K562 (cell line): ENCODE results near the gene PGPEP1. TPM values are rescaled to one million over a fixed set of nuclear protein-coding genes. Genes with fewer than 3 reads are reported as not detected.

Experiments used
- CHD2 ChIP-seq: IDR thresholded peaks from 2 replicates; pipeline ENCODE4 v1.6.1; 2011; ENCODE audit warnings: low read depth, low read length
- CREB1 ChIP-seq, 2 experiments: sonication (generic) in 1 of 2; formaldehyde crosslinking in 1 of 2; IDR thresholded peaks; 2 replicates each; pipeline versions ENCODE4 v1.6.1 to v1.8.0; 2012 to 2022; ENCODE audit warnings: inconsistent platforms in 1 of 2, mild to moderate bottlenecking in 1 of 2, missing genetic modification reagents in 1 of 2, moderate library complexity in 1 of 2
- DMBX1 ChIP-seq: fragments of 250-450 bp; sonication (Bioruptor Pico); IDR thresholded peaks from 2 replicates; pipeline ENCODE4 v1.8.0; 2022; ENCODE audit warnings: inconsistent platforms, mild to moderate bottlenecking, moderate library complexity, borderline replicate concordance
- FIP1L1 ChIP-seq: fragments of 200-400 bp; formaldehyde crosslinking; IDR thresholded peaks from 2 replicates; pipeline ENCODE4 v1.6.1; 2018; ENCODE audit warnings: mild to moderate bottlenecking, low read depth, low read length; ENCODE audit not compliant: poor library complexity, severe bottlenecking
- FOXK1 ChIP-seq: sonication (generic); formaldehyde crosslinking; IDR thresholded peaks from 2 replicates; pipeline ENCODE4 v1.8.0; 2022; ENCODE audit warnings: missing genetic modification reagents, mild to moderate bottlenecking, borderline replicate concordance
- KDM4B ChIP-seq, 2 experiments: fragments of 450-650 bp in 1 of 2; sonication (generic) in 1 of 2; IDR thresholded peaks; 2 replicates each; pipeline ENCODE4 v1.6.1; 2016 to 2017; ENCODE audit warnings: borderline replicate concordance in 2 of 2, antibody characterized with exemption in 1 of 2, low read depth in 1 of 2, mild to moderate bottlenecking in 1 of 2
- POLR2A ChIP-seq: fragments of 450-650 bp; conservative IDR thresholded peaks from 2 replicates; pipeline ENCODE4 v1.6.1; 2016
- POLR2B ChIP-seq: fragments of 450-650 bp; IDR thresholded peaks from 2 replicates; pipeline ENCODE4 v1.6.1; 2018; ENCODE audit warnings: low read depth; ENCODE audit not compliant: partially characterized antibody
- PYGO2 ChIP-seq: fragments of 450-650 bp; IDR thresholded peaks from 2 replicates; pipeline ENCODE4 v1.6.1; 2016; ENCODE audit warnings: mild to moderate bottlenecking, missing genetic modification characterization, moderate library complexity, missing compliant biosample characterization
- STAG1 ChIP-seq: sonication (generic); formaldehyde crosslinking; IDR thresholded peaks from 2 replicates; pipeline ENCODE4 v1.5.0; 2020; ENCODE audit warnings: missing genetic modification reagents, borderline replicate concordance
- TAF15 ChIP-seq: fragments of 200-400 bp; formaldehyde crosslinking; IDR thresholded peaks from 2 replicates; pipeline ENCODE4 v1.6.1; 2017; ENCODE audit warnings: mild to moderate bottlenecking, low read depth, low read length, moderate library complexity
- TCF3 ChIP-seq: sonication (generic); formaldehyde crosslinking; IDR thresholded peaks from 2 replicates; pipeline ENCODE4 v1.4.0; 2020; ENCODE audit warnings: mild to moderate bottlenecking, missing genetic modification reagents
- ZKSCAN8 ChIP-seq: fragments of 200-800 bp; sonication (Bioruptor generic); IDR thresholded peaks from 2 replicates; pipeline ENCODE4 v1.6.1; 2016; ENCODE audit warnings: missing genetic modification characterization, missing compliant biosample characterization
- polyA plus RNA-seq, 8 experiments: library from polyadenylated mRNA; depleted of rRNA in 4 of 8; stranded (reverse) in 5 of 8; unstranded in 3 of 8; fragments of >200 nt; fragmentation: Nextera tagmentation in 2 of 8; fragmentation: Illumina TruSeq in 1 of 8; extraction: Ambion mirVana in 2 of 8; extraction: Trizol in 1 of 8; gene quantifications; 2 replicates each; pipeline versions ENCODE4 v1.2.1 to v1.2.3, GENCODE V29; 2011 to 2014; ENCODE audit warnings: inconsistent platforms in 1 of 8, missing spikeins in 1 of 8
- total RNA-seq, 7 experiments: library from RNA; depleted of rRNA in 6 of 7; stranded (reverse); fragments of >200 nt in 6 of 7; fragmentation: Illumina TruSeq in 2 of 7; extraction: Trizol in 2 of 7; gene quantifications; 2 replicates each; pipeline versions ENCODE4 v1.2.1 to v1.2.3, GENCODE V29; 2011 to 2021; ENCODE audit warnings: low replicate concordance in 1 of 7
- TF ChIP-seq, protein P1 (sequence below): sonication (generic); formaldehyde crosslinking; IDR thresholded peaks from 2 replicates; pipeline ENCODE4 v1.8.0; 2022; ENCODE audit warnings: missing genetic modification reagents, mild to moderate bottlenecking, moderate library complexity, borderline replicate concordance
- TF ChIP-seq, protein P2 (sequence below): fragments of 450-650 bp; formaldehyde crosslinking; IDR thresholded peaks from 2 replicates; pipeline ENCODE4 v1.4.0; 2022; ENCODE audit warnings: missing genetic modification characterization
- TF ChIP-seq, protein P3 (sequence below), 2 experiments: fragments of 450-650 bp in 1 of 2; sonication (generic) in 1 of 2; formaldehyde crosslinking in 1 of 2; IDR thresholded peaks; 2 replicates each; pipeline versions ENCODE4 v1.7.1 to v1.9.0; 2016 to 2022; ENCODE audit warnings: inconsistent platforms in 1 of 2, mild to moderate bottlenecking in 1 of 2, missing genetic modification reagents in 1 of 2

The PGPEP1 gene
- total and polyA plus RNA-seq, 9 of the 15 experiments (the other 6 are each of a cell fraction or from before 2014, with no cell fraction given): 10.0 to 69.6 (median 33.5) TPM

DNA sequence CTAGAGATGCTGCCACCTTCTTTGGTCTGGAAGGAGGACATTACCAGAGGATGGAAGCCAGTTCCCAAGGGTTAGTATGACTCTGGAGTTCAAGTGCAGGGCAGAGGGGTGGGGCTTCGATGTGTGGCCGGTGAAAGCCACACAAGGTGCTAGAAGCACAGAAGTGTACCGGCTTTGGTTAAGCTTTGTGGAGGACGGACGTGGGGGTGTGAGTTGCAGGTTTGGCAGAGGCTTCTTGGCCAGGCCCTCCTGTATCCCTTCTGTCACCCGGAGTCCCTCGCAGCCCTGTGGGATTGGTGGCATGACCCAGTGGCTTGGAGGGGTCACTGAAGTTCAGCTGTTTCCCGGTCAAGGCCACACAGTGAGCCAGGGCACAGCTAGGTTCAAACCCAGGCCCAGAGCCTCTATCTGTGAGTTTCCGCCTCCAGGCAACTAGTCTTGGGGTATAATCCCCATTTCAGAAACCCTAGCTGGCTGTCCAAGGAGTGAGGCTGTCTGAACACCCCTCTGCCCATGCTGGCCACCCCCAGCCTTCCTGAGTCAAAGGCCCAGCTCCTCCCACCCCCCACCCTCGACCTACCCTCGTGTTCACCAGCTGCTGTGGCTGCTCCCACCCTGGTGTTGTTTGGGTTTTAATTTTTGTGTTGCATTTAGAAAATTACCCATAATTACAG is 74.2 kb downstream of the PGPEP1 start (continued):
- TF ChIP-seq FIP1L1 (no peak), FOXK1 (CRISPR knock-in tag) (no peak), POLR2B (peak; percentile 59), KDM4B (IDR thresholded peaks at IDR 0.05; ENCODE audit: borderline replicate concordance in 2 of 2, low read depth in 1 of 2) (no peak), STAG1 (CRISPR knock-in tag) (no peak), CHD2 (peak; percentile 4; the same call in 1 of the 2 replicates), POLR2A (peak; percentile 69), TCF3 (CRISPR knock-in tag) (no peak), CREB1 (IDR thresholded peaks at IDR 0.05) (peak; percentile 17; the same call in 1 of the 2 replicates), CREB1 (CRISPR knock-in tag; IDR thresholded peaks at IDR 0.05) (no peak), TAF15 (no peak), ZKSCAN8 (CRISPR knock-in tag) (no peak), DMBX1 (CRISPR knock-in tag) (peak; percentile 58), PYGO2 (tag) (no peak)
- TF ChIP-seq, protein P1, sequence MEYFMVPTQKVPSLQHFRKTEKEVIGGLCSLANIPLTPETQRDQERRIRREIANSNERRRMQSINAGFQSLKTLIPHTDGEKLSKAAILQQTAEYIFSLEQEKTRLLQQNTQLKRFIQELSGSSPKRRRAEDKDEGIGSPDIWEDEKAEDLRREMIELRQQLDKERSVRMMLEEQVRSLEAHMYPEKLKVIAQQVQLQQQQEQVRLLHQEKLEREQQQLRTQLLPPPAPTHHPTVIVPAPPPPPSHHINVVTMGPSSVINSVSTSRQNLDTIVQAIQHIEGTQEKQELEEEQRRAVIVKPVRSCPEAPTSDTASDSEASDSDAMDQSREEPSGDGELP: no peak; the same call in 1 of the 2 replicates
- TF ChIP-seq, protein P2, sequence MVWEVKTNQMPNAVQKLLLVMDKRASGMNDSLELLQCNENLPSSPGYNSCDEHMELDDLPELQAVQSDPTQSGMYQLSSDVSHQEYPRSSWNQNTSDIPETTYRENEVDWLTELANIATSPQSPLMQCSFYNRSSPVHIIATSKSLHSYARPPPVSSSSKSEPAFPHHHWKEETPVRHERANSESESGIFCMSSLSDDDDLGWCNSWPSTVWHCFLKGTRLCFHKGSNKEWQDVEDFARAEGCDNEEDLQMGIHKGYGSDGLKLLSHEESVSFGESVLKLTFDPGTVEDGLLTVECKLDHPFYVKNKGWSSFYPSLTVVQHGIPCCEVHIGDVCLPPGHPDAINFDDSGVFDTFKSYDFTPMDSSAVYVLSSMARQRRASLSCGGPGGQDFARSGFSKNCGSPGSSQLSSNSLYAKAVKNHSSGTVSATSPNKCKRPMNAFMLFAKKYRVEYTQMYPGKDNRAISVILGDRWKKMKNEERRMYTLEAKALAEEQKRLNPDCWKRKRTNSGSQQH: no peak
- TF ChIP-seq, protein P3, sequence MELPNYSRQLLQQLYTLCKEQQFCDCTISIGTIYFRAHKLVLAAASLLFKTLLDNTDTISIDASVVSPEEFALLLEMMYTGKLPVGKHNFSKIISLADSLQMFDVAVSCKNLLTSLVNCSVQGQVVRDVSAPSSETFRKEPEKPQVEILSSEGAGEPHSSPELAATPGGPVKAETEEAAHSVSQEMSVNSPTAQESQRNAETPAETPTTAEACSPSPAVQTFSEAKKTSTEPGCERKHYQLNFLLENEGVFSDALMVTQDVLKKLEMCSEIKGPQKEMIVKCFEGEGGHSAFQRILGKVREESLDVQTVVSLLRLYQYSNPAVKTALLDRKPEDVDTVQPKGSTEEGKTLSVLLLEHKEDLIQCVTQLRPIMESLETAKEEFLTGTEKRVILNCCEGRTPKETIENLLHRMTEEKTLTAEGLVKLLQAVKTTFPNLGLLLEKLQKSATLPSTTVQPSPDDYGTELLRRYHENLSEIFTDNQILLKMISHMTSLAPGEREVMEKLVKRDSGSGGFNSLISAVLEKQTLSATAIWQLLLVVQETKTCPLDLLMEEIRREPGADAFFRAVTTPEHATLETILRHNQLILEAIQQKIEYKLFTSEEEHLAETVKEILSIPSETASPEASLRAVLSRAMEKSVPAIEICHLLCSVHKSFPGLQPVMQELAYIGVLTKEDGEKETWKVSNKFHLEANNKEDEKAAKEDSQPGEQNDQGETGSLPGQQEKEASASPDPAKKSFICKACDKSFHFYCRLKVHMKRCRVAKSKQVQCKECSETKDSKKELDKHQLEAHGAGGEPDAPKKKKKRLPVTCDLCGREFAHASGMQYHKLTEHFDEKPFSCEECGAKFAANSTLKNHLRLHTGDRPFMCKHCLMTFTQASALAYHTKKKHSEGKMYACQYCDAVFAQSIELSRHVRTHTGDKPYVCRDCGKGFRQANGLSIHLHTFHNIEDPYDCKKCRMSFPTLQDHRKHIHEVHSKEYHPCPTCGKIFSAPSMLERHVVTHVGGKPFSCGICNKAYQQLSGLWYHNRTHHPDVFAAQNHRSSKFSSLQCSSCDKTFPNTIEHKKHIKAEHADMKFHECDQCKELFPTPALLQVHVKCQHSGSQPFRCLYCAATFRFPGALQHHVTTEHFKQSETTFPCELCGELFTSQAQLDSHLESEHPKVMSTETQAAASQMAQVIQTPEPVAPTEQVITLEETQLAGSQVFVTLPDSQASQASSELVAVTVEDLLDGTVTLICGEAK (IDR thresholded peaks at IDR 0.05): no peak
- TF ChIP-seq, protein P3 (CRISPR knock-in tag; IDR thresholded peaks at IDR 0.05): no peak
